ENCODE results near the gene AGAP3. TPM values are rescaled to one million over a fixed set of nuclear protein-coding genes. Genes with fewer than 3 reads are reported as not detected.

AGAP3 gene
- total RNA-seq, 2 experiments from 2014 or later, result 20.6 to 22.0 TPM

DNA sequence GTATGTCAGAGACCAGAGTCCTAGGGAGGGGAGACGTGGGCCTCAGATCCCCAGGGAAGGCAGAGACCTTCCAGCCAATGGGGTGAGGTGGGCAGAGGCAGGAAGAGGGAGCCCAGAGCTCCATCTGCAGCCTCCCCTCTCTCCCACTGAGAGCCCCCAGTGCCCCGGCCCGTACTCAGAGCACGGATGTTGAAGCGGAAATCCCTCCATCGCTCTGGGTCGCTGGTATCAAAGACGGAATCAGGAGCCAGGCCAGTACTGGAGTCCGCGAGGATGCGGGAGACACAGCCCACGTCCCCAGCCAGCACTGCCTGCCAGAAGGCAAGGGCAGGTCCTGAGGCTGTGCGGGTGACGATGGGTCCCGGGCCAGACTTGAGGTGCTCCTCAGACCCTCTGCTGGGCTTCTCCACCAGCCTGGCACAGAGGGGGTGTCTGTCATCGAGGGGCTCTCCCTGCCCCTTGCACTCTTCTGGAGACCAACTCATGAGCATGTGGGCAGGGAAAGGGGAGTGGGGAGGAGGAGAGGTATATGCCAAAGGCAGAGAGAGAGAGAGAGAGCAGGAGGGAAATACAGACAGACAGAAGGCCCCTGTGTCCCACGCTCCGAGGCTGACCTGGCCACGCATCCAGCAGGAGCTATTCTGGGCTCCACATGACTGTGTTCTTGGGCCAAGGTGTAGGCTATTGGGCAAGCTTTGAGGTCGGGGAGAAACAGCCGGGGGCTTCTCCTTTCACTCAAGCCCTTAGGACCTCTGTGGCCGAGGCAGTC, 100.5 kb downstream of the AGAP3 start, which contains the start of gene ASB10:
Gene ASB10 (minus strand): TSS at position 611 of the 769 bp plus-strand sequence. CDS start 120 bp downstream, at position 491.
- no peaks in the 10 kb centered on the region for H3K36me3 Mint-ChIP-seq (ENCODE audit: low read depth)
- no peak for ATAC-seq
- peaks cover 2% of the 10 kb centered on the region for H3K27me3 Mint-ChIP-seq
- no peak within 1 kb of the TSS for H3K4me3 Mint-ChIP-seq
- no peaks in the 10 kb centered on the region for H3K9me3 Mint-ChIP-seq
- H3K27ac Mint-ChIP-seq, result no peak within 1 kb of the TSS
- intact Hi-C loops (cut with micrococcal nuclease), result no loop called here
- H3K4me1 Mint-ChIP-seq (ENCODE audit: low read depth), result no peaks in the 10 kb centered on the region
- POLR2A ChIA-PET, result interaction anchor here (1.0 kb wide), 1 partner anchor 8 kb away, joined by 3 read pairs; no protein-coding TSS in a partner anchor
- no peak for DNase-seq
- CTCF ChIA-PET, result interaction anchor here (1.3 kb wide), 1 partner anchor 21 kb away, joined by 3 read pairs; no protein-coding TSS in a partner anchor
- TF ChIP-seq, protein P1, sequence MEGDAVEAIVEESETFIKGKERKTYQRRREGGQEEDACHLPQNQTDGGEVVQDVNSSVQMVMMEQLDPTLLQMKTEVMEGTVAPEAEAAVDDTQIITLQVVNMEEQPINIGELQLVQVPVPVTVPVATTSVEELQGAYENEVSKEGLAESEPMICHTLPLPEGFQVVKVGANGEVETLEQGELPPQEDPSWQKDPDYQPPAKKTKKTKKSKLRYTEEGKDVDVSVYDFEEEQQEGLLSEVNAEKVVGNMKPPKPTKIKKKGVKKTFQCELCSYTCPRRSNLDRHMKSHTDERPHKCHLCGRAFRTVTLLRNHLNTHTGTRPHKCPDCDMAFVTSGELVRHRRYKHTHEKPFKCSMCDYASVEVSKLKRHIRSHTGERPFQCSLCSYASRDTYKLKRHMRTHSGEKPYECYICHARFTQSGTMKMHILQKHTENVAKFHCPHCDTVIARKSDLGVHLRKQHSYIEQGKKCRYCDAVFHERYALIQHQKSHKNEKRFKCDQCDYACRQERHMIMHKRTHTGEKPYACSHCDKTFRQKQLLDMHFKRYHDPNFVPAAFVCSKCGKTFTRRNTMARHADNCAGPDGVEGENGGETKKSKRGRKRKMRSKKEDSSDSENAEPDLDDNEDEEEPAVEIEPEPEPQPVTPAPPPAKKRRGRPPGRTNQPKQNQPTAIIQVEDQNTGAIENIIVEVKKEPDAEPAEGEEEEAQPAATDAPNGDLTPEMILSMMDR (IDR thresholded peaks at IDR 0.05), result no peak

DNA sequence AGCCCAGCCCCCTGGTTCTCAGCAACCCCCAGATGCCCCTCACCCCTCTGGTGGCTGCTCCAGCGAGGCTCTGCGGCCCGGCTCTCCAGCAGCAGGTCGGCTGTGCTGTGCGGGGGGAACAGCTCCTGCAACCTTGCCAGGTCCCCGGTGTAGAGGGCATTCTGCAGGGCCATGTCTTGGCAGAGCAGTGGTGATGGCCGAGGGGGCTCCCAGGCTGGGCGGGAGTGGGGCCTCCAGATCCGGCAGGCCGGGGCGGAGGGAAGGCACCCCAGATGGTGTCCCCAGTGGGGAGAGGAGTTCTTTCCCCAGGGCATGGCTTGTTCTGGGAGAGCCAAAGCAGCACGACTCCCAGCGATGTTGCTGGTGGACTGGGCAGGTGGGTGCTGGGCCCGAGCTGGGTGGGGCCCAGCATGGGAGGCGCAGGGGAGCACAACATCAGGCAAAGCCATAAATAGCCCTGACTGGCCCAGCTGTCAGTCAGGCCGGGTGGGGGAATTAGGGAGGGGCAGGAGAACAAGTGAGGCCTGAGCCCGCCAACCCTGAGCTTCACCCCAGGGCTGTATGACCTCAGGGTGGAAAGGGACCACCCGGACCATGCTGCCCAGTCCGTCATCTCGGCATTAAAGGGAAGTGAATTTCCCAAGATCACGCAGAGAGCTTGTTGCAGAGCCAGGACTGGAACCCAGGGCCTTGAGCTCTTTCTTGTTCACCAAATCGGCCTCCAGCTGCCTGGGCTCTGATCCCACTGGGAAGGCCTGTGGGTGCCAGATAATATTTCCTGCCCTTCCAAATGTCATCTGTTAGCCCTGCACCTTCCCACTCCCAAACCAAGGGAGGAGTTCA, 101.4 kb downstream of the AGAP3 start:
- ChIA-PET CTCF (interaction anchor here (0.8 to 1.3 kb wide), 2 partner anchors 22 to 57 kb away, joined by 3 read pairs; no protein-coding TSS in a partner anchor), POLR2A (interaction anchor here (0.6 to 1.0 kb wide), 2 partner anchors 9 to 1387 kb away, joined by 3 read pairs; no protein-coding TSS in a partner anchor)
- no peaks in the 10 kb centered on the region for H3K9me3 Mint-ChIP-seq
- no peak overlapping the region for H3K4me3 Mint-ChIP-seq
- no peaks in the 10 kb centered on the region for H3K27me3 Mint-ChIP-seq
- no peaks in the 10 kb centered on the region for H3K4me1 Mint-ChIP-seq (ENCODE audit: low read depth)
- ATAC-seq, result no peak
- no peak overlapping the region for H3K27ac Mint-ChIP-seq
- DNase-seq, result no peak
- intact Hi-C loops (cut with micrococcal nuclease), result no loop called here
- TF ChIP-seq, protein P1 (IDR thresholded peaks at IDR 0.05), result no peak
- H3K36me3 Mint-ChIP-seq (ENCODE audit: low read depth), result no peaks in the 10 kb centered on the region

DNA sequence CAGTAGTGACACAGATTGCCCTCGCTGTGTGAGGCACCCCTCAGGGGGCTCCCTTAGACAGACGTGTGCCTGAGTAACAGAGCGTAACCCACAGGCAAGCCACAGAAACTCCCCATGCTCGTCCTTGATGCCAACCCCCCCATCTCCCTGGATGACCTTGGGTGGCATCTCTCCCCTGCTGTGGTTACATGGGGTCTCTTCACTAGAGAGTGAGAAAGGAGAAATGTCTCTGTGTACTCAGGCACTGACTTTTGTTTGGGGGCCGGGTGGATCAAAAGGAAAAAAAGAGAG, 101.9 kb downstream of the AGAP3 start:
- no peaks in the 10 kb centered on the region for H3K36me3 Mint-ChIP-seq (ENCODE audit: low read depth)
- CTCF ChIA-PET, result interaction anchor here (0.8 to 1.3 kb wide), 2 partner anchors 22 to 56 kb away, joined by 3 read pairs; no protein-coding TSS in a partner anchor
- no peaks in the 10 kb centered on the region for H3K4me1 Mint-ChIP-seq (ENCODE audit: low read depth)
- H3K9me3 Mint-ChIP-seq, result no peaks in the 10 kb centered on the region
- intact Hi-C loops (cut with micrococcal nuclease), result no loop called here
- DNase-seq, result no peak
- H3K4me3 Mint-ChIP-seq, result no peak overlapping the region
- H3K27me3 Mint-ChIP-seq, result no peaks in the 10 kb centered on the region
- H3K27ac Mint-ChIP-seq, result no peak overlapping the region
- no peak for ATAC-seq
- POLR2A ChIA-PET, result interaction anchor here (0.6 kb wide), 1 partner anchor 1388 kb away, joined by 3 read pairs; no protein-coding TSS in a partner anchor
- TF ChIP-seq, protein P1 (IDR thresholded peaks at IDR 0.05), result no peak

DNA sequence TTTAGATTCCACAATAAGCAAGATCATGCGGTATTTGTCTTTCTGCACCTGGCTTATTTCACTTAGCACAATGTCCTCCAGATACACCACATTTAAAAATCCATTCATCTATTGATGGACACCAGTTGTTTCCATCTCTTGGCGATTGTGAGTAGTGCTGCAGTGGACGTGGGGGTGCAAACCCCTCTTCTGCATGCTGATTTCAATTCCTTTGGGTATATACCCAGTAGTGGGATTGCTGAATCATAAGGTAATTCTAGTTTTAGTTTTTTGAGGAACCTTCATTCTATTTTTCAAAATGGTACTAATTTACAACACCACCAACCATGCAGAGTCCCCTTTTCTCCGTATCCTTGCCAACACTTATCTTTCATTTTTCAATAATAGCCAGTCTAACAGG, 102.8 kb downstream of the AGAP3 start:
- ChIA-PET CTCF (no interaction called here), POLR2A (no interaction called here)
- no peaks in the 10 kb centered on the region for H3K4me1 Mint-ChIP-seq (ENCODE audit: low read depth)
- H3K27ac Mint-ChIP-seq, result no peak overlapping the region
- no peak overlapping the region for H3K4me3 Mint-ChIP-seq
- TF ChIP-seq, protein P1 (IDR thresholded peaks at IDR 0.05), result no peak
- no peaks in the 10 kb centered on the region for H3K36me3 Mint-ChIP-seq (ENCODE audit: low read depth)
- no peaks in the 10 kb centered on the region for H3K9me3 Mint-ChIP-seq
- no peak for DNase-seq
- ATAC-seq, result no peak
- no peaks in the 10 kb centered on the region for H3K27me3 Mint-ChIP-seq
- intact Hi-C loops (cut with micrococcal nuclease), result no loop called here
